ENCODE measurements around the gene UBR7. TPM values are rescaled to one million over a fixed set of nuclear protein-coding genes. Genes with fewer than 3 reads are reported as not detected.

The UBR7 gene
- total RNA-seq, 2 experiments from 2014 or later: 38.1 to 45.1 TPM

DNA sequence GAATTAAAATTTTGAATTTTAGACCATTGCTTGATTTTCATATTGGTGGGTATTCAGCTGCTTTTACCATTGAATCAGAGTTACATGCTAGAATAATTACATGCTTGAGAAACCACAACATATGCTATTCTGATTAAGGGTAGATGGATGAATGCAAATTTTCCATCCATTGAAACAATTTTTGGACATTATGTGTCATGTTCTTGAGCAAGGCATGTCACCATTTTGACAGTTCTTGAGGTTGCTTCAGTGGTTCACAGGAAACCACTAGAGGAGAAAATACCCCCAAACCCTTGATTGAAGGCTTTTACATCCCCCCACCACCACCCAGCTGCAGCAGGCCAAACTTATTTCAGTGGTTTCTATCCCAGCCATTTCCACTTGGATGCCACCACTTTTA is 13.5 kb downstream of the UBR7 start:
- BruUV-seq (replicated peaks): no TSS peak
- ChIA-PET POLR2A (interaction anchor here (0.7 kb wide), 1 partner anchor 45 kb away, joined by 3 read pairs; no protein-coding TSS in a partner anchor), CTCF (ENCODE audit: unreplicated experiment) (no interaction called here)
- H3K79me2 ChIP-seq (ENCODE audit: insufficient read depth, low read depth, low read length): no peaks in the 10 kb centered on the region
- H2AFZ ChIP-seq (ENCODE audit: low read length): no peak overlapping the region
- no peaks in the 10 kb centered on the region for H3K9me3 ChIP-seq (ENCODE audit: low read length)
- H3K27ac ChIP-seq (ENCODE audit: low read depth, low read length, poor library complexity, severe bottlenecking): no peak overlapping the region
- no peaks in the 10 kb centered on the region for H3K4me1 ChIP-seq (ENCODE audit: insufficient read depth, low read length, poor library complexity, severe bottlenecking)
- intact Hi-C loops (cut with micrococcal nuclease; ENCODE audit: unreplicated experiment): loop anchor here (5.0 kb wide), 1 partner anchor 268 kb away; no protein-coding TSS in a partner anchor
- no peaks in the 10 kb centered on the region for H3K9me2 ChIP-seq (ENCODE audit: insufficient read depth, low read length)
- TF ChIP-seq, protein P1, sequence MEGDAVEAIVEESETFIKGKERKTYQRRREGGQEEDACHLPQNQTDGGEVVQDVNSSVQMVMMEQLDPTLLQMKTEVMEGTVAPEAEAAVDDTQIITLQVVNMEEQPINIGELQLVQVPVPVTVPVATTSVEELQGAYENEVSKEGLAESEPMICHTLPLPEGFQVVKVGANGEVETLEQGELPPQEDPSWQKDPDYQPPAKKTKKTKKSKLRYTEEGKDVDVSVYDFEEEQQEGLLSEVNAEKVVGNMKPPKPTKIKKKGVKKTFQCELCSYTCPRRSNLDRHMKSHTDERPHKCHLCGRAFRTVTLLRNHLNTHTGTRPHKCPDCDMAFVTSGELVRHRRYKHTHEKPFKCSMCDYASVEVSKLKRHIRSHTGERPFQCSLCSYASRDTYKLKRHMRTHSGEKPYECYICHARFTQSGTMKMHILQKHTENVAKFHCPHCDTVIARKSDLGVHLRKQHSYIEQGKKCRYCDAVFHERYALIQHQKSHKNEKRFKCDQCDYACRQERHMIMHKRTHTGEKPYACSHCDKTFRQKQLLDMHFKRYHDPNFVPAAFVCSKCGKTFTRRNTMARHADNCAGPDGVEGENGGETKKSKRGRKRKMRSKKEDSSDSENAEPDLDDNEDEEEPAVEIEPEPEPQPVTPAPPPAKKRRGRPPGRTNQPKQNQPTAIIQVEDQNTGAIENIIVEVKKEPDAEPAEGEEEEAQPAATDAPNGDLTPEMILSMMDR (conservative IDR thresholded peaks at IDR 0.05; ENCODE audit: low read length): no peak
- no peak for TF ChIP-seq EZH2phosphoT487 (IDR thresholded peaks at IDR 0.05; ENCODE audit: borderline replicate concordance, low read depth, low read length)
- peaks cover 89% of the 10 kb centered on the region for H3K36me3 ChIP-seq (ENCODE audit: insufficient read depth, low read length)
- DNase-seq (ENCODE audit: low spot score): no peak
- no peaks in the 10 kb centered on the region for H4K20me1 ChIP-seq (ENCODE audit: insufficient read depth, low read length)
- H3K4me2 ChIP-seq (ENCODE audit: low read length): no peak overlapping the region
- no peak overlapping the region for H3K4me3 ChIP-seq (ENCODE audit: low read depth, low read length, poor library complexity, severe bottlenecking)

DNA sequence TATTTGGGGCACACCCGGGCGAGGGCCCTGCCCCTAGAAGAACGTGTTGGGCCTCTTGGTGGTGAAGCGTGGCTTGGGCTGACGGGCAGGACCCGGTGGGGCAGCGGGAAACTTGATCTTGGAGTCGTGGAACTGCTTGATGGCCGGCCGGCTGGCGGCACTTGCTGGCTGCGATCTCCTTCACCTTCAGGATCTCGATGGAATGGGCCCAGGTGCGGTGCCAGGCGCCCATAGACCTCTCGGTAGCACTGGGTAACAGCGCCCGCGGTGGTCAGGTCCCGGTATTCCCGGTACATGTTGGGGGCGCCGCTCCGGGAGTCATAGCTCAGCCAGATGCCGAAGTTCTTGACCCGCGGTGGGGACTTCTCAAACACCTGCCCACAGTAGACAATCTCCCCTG is 16.5 kb downstream of the UBR7 start:
- peaks cover 92% of the 10 kb centered on the region for H3K36me3 ChIP-seq (ENCODE audit: insufficient read depth, low read length)
- no peak overlapping the region for H3K4me3 ChIP-seq (ENCODE audit: low read depth, low read length, poor library complexity, severe bottlenecking)
- H3K4me1 ChIP-seq (ENCODE audit: insufficient read depth, low read length, poor library complexity, severe bottlenecking): no peaks in the 10 kb centered on the region
- DNase-seq (ENCODE audit: low spot score): no peak
- H3K27ac ChIP-seq (ENCODE audit: low read depth, low read length, poor library complexity, severe bottlenecking): no peak overlapping the region
- no peaks in the 10 kb centered on the region for H3K79me2 ChIP-seq (ENCODE audit: insufficient read depth, low read depth, low read length)
- POLR2A ChIA-PET: no interaction called here
- TF ChIP-seq, protein P1 (conservative IDR thresholded peaks at IDR 0.05; ENCODE audit: low read length): no peak
- TF ChIP-seq EZH2phosphoT487 (IDR thresholded peaks at IDR 0.05; ENCODE audit: borderline replicate concordance, low read depth, low read length): no peak
- H3K9me3 ChIP-seq (ENCODE audit: low read length): no peaks in the 10 kb centered on the region
- CTCF ChIA-PET (ENCODE audit: unreplicated experiment): no interaction called here
- no peaks in the 10 kb centered on the region for H3K9me2 ChIP-seq (ENCODE audit: insufficient read depth, low read length)
- no TSS peak for BruUV-seq (replicated peaks)
- no peak overlapping the region for H3K4me2 ChIP-seq (ENCODE audit: low read length)
- intact Hi-C loops (cut with micrococcal nuclease; ENCODE audit: unreplicated experiment): loop anchor here (5.0 kb wide), 1 partner anchor 271 kb away; no protein-coding TSS in a partner anchor
- H4K20me1 ChIP-seq (ENCODE audit: insufficient read depth, low read length): no peaks in the 10 kb centered on the region
- no peak overlapping the region for H2AFZ ChIP-seq (ENCODE audit: low read length)

DNA sequence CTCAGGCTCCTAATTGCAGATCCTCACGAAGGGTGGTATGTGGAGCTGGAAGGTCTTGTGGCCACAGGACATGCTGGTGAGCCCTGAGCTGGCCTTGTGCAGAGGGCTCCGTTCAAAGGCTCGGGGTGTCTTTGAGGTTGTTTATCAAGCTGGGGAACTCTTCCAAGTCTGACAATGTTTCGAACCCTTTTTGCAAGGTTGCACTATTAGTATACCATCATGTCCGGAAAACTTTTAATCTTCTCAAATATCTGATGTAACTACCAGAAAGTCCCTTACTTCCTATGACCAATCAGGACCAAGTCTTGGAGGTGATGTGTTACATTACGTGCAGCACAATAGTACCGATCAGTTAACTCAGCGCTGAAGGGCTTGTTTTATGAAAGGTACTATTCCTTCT is 21.5 kb downstream of the UBR7 start:
- Histone ChIP-seq H3K4me2 (ENCODE audit: low read length) (no peak overlapping the region), H3K27ac (ENCODE audit: low read depth, low read length, poor library complexity, severe bottlenecking) (no peak overlapping the region), H3K4me3 (ENCODE audit: low read depth, low read length, poor library complexity, severe bottlenecking) (no peak overlapping the region), H3K36me3 (ENCODE audit: insufficient read depth, low read length) (peaks cover 50% of the 10 kb centered on the region), H3K9me2 (ENCODE audit: insufficient read depth, low read length) (no peaks in the 10 kb centered on the region), H2AFZ (ENCODE audit: low read length) (no peak overlapping the region), H3K9me3 (ENCODE audit: low read length) (no peaks in the 10 kb centered on the region), H3K79me2 (ENCODE audit: insufficient read depth, low read depth, low read length) (no peaks in the 10 kb centered on the region), H3K4me1 (ENCODE audit: insufficient read depth, low read length, poor library complexity, severe bottlenecking) (no peaks in the 10 kb centered on the region), H4K20me1 (ENCODE audit: insufficient read depth, low read length) (no peaks in the 10 kb centered on the region)
- BruUV-seq (replicated peaks): no TSS peak
- CTCF ChIA-PET (ENCODE audit: unreplicated experiment): no interaction called here
- POLR2A ChIA-PET: no interaction called here
- intact Hi-C loops (cut with micrococcal nuclease; ENCODE audit: unreplicated experiment): no loop called here
- no peak for TF ChIP-seq EZH2phosphoT487 (IDR thresholded peaks at IDR 0.05; ENCODE audit: borderline replicate concordance, low read depth, low read length)
- TF ChIP-seq, protein P1 (conservative IDR thresholded peaks at IDR 0.05; ENCODE audit: low read length): no peak
- no peak for DNase-seq (ENCODE audit: low spot score)
